HUDEP-2 (cell line): ENCODE measurements around the gene HABP2.

Source experiments
- DNase-seq, 76 experiments: peaks; one replicate each; lab custom pipeline; 2025; ENCODE audit not compliant: unreplicated experiment in 76 of 76; lab: John Stamatoyannopoulos, UW

HABP2 gene

DNA sequence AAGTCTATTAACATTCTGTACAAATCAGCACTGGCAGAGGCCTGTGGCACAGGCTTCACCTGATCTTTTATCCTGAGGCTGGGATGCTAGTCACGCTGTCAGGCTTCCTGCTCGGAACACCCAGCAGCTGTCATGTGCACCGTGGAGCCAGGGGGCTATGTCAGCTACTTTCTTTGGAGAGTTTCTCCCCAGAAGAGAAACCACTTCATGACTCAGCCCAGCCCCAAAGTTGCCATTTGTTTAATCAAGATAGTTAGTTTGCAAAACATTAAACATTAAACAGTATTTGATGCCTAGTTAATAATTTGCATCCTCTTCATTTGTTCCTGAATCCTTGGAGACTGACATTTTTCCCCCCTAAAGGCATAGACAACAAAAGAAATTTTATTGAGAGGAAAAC is at the start of gene HABP2:
TSS of gene HABP2 (plus strand) at position 353 of the 400 bp plus-strand sequence. CDS start 69 bp downstream, outside the sequence.
- DNase-seq = no peak

DNA sequence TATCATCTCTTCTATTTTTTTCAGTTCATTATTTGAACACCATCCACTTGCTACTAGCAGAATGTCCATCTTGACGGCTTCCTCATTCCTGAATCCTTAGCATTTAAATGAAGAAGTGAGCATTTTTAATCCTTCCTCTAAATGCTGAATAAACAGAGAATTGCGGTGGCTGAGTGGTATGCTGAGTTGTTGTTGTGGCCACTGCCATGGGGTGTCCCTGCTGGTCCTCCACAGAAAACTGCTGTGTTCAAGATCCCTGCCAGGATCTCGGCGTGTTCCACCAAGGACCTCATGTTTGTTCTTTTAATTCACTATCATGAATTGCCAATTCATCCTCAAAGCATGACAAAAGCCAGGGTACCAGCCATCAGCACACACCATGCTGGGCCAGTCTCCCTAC is 48.9 kb upstream of the HABP2 start:
- no peak for DNase-seq

DNA sequence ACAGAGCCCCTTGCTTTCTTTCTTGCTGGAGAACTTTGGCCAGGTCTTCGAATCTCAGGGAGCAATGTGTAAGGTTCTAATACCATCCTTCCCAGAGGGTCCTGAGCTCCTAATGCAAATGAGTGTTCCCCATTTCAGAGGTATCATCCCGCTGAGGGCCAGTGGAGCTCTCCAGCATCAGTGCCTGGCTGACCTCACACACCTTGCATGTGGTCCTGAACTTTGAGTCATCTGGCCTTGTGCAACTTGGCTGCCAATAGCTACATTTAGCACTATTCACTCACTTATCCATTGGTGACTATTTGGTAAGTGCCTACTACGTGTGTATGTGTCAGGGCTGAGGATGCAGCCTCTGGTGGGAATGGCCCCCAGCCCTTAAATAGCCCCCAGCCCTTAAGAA is 48.4 kb upstream of the HABP2 start:
- no peak for DNase-seq

DNA sequence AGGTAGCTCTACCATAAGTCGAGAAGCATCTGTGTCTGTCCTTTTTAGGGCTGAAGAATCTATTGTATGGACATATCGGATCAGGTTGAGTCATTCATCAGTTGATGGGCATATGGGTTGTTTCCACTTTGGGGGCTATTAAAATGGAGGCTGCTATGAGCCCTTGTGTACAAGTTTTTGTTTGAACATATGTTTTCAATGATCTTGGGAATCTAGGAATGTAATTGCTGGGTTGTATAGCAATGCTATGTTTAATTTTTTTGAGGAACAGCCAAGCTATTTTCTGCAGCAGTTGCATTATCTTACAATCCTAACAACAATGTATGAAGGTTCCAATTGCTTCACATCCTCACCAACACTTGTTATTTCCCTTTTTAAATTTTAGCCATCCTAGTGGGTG is 46.4 kb upstream of the HABP2 start:
- DNase-seq = no peak

DNA sequence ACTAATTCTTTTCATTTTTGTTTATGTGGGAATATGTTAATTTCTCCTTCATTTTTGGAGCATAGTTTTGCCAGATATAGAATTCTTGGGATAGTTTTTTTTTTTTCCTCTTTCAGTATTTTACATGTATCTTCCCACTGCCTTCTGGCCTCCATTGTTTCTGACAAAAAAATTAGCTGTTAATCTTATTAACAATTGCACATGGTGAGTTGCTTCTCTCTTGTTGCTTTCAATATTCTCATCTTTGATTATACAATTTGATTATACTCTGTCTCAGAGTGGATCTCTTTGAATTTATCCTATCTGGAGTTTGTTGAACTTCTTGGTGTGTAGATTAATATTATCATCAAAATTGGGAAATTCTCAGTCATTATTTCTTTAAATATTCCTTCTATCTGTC is 41.4 kb upstream of the HABP2 start:
- no peak for DNase-seq

DNA sequence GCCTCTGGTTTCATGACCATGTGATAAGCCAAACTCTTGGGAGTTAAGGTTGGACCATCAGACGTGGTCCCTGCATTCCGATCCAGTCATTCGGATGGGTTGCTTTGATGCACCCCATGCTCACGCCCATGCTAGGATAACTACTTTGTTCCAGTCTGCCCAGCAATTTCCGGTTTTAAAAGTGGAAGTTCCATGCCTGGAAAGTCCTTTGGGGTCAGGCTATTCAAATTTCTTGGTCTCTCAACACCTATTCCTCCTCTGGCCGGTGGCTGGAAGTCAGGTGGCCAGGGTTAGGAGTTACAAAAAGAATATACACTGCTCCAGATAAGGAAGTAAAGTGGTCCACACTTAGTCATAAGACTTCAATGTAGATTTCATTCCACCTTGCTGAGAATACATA is 37.7 kb upstream of the HABP2 start:
- no peak for DNase-seq

DNA sequence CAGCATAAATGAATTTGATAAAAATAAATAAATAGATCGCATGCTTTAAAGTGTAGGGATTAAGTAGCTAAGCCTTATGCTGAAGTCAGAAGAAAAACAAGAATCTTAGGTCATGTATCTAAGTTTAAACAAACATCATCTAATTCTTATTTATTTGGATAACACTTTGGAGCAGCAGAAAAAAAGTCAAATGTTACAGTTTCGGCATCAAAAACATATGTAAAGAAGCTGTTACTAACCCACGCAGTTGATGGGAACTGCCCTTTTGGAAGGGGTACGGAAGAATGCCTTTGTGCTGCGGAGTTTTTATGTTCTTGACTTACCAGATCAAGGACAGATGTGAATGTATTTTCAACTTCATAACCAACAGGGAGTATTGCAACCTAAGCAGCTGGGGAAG is 37.3 kb upstream of the HABP2 start:
- DNase-seq = no peak

DNA sequence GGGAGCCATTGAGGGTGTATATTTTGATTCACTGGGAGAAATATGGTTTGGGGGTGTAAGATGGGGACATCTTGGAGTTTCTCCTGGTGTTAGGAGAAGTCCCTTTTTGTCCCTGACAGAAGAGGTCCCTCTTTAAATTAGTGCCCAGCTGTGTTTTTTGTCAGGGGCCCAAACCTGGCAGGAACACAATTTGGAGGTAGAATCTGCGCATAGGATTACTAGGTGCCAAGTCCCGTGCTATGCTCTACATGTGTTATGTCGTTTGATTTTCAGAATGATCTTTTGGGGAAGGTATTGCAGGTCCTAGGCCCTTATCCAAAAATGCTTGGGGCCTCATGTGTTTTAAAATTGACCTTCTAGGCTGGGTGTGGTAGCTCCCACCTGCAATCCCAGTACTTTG is 36.8 kb upstream of the HABP2 start:
- no peak for DNase-seq

DNA sequence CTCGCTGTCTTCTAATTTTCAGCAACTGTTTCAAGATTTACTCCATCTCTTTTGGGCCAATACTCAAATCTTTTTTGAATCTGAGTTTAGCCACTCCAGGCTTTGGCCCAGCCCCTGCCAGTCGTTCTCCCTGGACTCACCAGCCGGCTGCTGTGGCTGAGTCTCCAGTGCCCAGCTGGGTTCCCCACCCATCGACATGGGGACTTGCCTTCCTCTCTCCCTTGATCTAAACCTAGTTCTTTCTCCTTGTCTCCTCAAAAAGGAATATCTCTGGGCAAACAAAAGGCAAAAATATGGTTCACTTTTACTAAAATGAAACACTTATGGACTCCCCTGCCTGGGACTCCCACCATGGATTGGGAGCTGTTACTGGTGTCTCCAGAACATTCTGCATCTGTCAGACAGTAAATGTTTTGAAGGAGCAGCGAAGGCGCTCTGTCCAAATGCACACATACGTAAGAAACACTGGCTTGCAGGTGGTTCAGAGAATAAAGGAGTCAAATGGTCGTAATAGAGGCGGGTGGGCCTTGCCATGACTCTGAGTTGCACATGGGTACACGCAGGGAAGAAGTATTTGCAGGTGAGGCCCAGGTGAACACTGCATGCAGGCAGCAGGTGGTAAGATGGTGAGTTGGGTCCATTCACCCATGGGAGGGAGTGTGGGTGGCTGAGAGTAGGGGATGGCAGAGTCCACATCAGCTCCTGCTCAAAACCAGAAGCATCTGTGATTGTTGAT is 35.5 kb upstream of the HABP2 start:
- no peak for DNase-seq

DNA sequence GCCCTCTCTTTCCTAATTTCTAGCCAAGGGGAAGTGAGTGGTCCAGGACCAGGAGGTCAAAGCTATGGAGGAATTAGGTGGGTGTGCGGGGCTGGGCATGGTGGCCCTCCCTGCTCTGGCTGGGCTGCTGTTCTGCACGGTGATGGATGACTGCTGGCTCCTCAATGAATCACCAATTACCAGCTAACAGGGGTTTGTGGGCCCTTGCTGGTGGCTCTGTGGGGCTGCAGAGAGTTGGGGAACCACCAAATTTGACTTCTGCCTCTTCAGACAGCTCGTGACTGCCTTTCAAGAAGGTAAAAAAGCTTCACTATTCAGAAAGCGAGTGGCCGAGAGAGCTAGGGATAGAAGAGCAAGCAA is 35.0 kb upstream of the HABP2 start:
- no peak for DNase-seq

DNA sequence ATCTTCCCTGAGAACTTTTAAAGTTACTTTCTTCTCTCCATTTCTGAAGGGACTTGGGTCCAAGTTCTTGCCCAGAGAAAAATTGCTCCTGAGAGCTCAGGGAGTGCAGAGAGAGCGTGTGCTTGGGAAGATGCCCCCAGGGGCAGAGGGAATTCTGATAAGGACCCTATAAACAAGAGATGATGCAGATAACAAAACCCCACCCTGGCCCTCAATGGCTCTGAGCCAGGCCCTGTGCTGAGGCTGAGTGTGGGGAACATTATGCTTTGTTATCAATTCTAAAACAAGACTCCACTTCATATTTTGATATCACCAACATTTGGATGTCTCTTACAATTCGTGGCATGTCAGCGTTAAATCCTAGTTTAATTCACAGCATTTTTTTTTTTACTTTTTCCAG is 34.4 kb upstream of the HABP2 start:
- DNase-seq = no peak

DNA sequence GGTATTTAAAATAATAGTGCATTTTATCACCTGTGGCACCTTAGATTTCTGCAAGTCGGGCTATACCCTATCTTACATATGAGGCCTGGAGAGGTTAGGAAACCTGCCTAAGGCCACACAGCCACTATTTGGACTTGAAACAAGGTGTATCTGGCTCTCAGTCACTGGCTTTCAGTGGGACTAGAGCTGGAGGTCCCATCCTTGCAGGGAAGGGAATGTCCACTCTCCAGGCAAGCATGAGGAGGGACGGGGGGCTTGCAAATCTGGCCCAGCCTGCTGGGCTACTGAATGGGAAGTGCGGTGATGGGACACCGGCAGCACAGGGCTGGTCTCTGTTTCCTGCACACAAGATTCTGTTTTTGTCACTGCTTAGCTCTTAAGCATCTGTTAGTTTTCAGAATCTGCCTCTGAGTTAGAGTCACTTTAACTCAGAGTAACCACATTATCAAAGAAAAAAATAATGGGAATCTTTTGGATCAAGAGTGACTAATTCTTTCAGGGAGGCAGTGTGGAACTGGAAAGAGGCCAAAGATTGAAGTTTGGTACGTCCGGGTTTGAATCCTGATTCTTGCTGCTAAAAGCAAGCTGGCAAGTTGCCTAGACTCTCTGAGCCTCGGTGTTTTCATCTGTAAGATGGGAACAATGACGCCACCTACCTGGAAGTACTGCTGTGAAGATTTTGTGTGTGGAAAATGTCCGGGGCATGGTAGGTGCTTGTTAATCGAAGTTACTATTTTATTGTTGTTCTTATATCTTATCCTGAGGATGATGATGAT is 33.8 kb upstream of the HABP2 start:
- no peak for DNase-seq

DNA sequence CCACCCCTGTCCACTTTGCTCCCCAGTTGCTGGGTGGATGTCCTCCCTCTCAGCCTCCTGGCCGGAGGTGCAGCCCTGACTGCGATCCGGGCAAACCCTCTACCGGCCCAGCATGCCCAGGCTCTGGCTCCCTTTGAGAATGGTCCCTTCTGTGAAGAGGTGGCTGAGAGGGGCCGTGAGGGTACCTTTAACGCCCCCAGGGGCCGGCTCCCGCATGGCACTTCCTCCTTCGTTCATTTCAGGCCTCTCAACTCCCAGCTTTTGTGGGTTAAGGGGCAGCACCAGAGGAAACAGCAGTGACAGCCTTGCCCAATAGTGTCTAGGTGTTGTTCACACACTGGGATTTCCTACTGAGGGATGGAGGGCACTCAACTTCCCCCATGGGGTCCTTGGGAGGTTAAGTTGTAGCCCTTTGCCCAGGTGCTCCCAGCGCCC is 33.2 kb upstream of the HABP2 start:
- DNase-seq = no peak

DNA sequence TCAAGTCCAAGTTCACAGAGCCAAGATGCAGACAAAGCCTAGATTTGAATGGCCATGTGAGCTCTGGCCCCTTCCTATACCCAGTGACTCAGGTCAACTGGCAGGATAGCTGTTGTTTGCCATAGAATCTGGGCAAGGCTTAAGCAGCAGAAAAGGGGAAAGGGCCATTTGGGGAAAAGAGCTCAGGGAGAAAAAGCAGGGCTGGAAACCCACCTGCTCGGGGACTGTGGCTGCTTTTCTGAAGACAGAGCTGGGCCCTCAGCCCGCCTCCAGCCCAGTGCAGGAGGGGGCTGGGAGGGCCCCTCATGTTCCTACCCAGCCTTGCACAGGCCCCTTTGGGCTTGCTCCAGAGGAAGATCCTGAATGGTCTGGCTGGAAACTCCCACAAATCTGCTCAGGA is 32.6 kb upstream of the HABP2 start:
- no peak for DNase-seq

DNA sequence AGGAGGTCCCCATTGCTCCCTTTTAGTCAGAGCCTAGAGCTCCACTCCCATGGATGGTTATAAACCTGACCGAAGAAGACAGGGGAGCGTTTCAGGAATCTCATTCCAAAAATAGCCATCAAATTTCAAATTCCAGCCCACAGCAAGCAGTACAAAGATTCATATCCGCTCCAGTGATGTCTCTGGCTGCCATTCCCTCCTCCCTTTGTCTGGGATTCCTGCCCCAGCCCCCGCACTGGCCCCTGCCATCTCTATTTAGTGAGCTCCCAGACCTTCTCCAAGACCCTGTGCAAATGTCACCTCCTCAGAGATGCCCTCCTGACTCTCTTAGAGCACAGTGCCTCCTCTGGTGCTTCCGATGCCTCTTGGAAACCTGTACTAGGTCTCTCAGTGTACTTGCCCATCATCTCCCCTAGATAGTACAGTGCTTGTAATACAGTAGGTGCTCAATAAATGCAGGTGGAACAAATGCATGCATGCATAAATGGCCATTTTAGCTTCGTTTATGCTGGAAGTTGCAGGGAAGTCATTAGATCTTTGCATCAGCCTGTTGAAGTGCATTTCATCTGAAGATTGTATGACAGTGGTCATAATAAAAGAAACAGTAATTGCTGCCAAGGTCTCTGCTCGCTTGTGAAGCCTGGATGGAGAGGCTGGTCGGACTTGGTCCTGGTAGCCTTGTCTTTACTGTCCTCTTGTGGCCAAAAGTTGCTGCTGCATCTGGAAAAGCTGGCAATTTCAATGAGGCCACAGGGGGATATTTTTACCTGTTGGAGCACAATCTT is 32.0 kb upstream of the HABP2 start:
- peak in 30 of 76 experiments; percentile 0 to 59 (median 15) for DNase-seq

DNA sequence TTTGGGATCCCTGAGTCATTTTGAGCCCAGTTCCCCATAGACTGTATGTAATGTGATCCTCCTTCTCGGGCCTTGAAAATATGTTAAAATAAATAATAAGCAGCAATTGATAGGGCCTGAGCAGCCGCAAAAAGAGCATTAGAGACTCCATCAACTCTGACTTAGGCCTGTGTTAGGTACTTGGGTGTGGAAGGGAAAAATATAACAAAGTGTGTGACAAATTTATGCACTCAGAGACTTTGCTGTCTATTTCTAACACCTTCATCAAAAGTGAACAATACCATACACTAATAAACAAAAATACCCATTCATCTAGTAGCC is 31.4 kb upstream of the HABP2 start:
- no peak for DNase-seq

DNA sequence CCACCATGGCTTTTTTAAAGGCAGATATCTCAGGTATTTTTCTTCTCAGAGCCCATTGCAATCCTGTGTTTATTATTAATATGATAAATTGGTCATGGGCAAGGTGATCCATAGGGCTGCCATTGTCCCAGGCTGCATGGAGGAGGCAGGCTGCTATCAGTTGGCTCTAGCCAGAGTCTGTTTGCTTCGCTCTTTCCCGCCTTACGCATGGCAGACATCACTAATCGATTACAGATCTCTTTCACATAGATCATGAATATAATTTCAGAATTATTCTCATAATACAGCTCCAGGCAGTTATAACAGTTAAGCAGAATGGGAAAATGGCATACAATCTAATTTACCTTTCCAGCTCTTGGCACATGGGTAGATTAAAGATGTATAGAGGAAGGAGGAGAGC is 30.4 kb upstream of the HABP2 start:
- no peak for DNase-seq

DNA sequence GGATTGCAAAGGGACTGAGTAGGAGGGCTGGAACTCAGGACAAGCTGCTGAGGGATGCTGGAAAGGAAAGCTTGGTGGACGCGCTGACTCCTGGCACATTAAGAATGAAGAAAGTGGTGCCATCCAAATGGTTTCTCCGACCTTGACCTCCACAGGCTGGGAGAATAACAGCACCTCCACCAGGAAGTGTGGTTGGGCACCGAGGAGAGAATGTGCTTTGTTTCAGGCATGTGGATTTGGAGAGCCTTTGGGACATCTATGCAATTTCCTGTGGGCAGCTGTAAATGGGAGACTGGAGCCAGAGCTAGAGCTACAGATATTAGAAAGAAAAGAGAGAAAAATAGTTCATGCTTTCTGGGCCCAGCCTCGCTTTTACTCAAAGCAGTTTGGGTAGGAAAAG is 29.8 kb upstream of the HABP2 start:
- no peak for DNase-seq

DNA sequence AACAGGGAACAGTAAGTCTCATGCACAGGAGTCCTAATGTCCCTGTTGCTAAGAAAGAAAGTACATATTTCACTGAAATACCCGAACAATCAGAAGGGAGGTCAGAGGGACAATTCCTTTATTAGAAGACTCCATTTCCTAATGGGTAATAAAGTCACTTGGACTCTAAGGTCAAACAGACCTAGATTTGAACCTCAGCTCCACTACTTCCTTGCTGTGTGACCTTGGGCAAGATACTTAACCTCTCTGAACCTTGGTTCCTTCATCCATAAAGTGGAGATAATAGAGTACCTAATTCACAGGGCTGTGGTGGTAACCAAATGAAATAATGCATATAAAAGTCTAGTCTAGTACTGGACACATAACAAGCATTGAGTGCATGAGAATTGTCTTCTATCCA is 29.2 kb upstream of the HABP2 start:
- DNase-seq = no peak

DNA sequence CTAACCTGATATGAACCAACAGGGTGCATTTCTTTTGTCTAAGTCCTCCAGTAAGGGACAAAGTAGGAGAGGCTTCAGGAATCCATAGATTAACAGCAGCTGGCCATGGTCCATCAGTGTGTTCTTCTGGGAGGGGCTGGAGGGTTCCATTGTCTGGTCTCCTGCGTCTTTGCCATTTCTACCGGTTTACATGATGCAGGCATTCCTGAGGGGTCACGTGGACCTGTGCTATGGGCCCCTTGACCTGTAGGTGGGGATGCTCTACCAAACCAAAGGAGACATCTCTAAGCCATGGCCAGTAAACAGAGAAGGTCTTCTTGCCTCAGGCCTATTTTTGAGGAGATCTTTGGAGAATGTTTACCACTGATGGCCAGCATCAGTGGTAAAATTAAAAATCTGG is 28.7 kb upstream of the HABP2 start:
- DNase-seq = no peak

DNA sequence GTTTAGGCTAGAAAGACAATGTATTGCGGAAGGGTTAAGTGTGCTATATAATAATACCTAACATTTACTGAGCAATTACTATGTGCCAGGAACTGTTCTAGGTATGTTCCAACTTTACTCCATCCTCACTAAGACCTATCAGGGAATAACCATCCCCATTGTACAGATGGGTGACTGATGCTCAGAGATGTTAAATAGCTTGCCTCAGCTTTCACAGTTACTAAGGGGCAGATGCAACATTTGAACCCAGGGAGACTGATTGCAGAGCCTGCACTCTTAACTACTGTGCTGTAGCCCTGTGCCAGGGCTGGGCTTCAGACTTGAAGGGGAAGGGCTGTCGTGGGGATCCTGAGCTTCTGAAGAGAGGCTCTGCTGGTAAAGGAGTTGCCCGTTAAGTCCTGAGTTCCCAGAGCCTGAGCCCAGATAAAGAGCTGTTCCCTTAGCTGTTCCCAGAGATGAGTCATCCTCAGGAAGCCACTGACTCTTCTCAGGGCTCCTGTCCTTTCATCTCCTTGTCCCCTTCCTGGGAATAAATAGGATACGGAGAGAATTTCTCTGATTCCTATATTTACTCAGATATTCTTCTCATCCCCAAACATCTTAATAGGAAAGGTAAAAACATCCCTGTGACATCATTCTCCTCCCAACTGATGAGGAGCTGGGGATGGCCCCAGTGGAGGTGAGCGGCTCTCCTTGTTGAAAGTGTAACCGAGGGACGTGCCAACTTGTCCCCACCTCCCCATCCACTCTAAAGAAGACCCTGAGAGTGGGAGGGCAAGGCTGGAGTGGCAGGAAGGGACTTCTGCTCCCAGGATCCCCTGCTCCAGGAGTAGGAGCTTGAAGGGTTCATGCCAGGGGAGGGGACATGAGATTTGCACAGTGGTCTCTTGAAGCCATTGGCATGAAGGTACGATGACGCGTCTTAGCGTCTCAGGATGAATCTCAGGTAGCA is 28.0 kb upstream of the HABP2 start:
- DNase-seq = no peak
